Ramos (cell line): ENCODE measurements around the gene GARIN6.

Source experiments
- in situ Hi-C: fragments of 300-500 bp; cut with MboI; formaldehyde crosslinking; loops from one replicate; pipeline ENCODE4 v1.14.3; 2022; ENCODE audit warnings: low sequenced_read_pairs; ENCODE audit not compliant: unreplicated experiment

Gene GARIN6

DNA sequence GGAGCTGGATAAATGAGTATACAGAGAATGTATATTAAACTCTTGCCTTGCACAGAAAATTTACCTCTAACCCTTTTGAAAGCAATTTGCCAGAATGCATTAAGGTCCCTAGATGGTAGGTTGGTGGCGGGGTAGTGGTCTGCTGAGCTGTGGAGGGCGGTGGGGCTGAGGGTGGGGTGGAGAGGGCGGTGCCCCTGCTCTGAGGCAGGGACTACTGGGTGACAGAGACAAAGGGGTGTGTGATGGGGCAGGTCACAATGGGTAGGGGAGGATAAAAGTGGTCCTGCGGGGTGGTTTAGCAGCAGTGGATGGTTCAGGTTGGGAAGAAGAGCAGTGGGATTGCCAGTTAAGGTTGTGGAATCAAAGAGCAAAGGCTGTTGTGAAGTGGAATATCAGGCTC is at the start of gene GARIN6:
Gene GARIN6 (plus strand): TSS at position 301 of the 400 bp plus-strand sequence. CDS start 422 bp downstream, outside the sequence.
- in situ Hi-C loops, result no loop called here

DNA sequence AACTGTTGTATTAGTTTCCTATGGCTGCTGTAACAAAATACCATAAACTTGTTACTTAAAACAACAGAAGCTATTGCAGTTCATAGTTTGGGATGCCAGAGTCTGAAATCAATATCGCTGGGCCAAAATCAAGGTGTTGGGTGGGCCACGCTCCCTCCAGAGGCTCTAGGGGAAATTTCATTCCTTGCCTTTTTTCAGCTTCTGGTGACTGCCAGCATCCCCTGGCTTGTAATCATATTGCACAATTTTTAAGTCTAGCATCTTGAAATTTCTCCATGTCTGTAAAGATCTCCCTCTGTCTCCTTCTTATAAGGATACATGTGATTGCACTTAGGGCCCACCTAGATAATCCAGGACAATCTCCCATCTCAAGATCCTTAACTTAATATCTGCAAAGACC is 48.8 kb upstream of the GARIN6 start:
- in situ Hi-C loops, result no loop called here

DNA sequence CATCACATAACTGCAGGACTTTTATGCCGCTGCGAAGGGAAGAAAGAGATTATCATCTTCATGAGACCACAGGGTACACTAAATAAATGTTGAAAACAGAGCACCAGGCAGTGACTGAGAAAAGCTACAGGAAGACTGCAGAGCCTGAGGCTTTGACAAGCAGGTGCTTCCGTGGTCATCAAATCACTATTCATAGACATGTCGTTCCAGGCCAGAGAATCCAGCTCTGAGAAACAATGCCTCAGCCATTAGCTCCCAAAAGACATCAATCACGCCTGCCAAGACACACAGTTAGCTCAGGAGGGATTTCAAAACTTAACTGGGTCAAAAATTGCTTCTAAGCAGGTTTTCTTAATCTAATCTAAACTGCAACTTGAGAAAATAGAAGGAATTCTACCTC is 47.2 kb upstream of the GARIN6 start:
- in situ Hi-C loops, result no loop called here

DNA sequence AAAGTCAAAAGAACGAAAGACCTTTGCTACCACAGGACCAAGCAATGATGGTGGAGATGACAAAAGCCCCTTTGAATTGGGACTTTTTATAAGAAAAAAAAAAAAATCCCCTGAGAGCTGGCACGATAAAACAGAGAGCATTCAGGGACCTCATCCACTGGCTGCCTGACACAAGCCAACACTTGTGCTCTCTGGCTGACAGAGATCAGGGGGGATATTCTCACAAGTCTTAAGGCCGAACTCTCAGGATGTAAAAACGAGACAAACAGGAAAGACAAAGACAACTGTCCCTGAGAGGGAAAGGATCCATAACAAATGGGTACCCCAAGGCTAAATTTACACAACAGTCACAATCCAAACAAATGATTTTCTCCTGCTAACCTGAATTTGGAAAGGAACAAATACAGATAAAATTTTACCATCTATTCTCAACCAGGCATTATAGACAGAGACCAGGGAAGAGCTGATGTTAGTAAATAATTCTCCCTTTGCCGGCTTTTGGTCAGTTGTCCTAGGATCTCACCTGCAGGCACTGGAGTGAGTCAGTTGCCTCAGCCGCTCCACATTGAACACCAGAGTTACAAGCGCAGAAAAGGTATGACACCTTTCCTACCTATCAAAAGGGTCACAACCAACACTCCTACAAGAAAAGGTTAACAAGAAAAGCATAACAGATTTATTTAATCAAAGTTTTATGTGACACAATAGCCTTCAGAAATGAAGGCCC is 37.9 kb upstream of the GARIN6 start:
- in situ Hi-C loops, result no loop called here

DNA sequence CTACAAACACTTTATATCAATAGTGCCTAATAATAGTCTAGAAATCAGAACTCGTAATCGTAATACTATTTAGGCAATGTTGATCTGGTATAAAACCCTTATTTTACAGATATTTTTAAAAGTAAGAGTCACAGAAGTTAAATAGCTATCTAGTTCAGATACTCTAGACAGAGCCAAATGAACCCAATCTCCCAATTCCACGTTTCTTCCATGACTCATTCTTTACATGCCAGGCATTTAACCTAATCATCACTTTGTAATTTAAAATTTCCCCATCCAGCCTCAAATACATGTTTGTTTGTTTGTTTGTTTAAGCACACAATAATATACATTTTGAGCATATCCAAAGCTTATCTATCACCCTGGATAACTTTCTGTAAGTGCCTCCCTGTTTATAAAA is 36.4 kb upstream of the GARIN6 start:
- in situ Hi-C loops, result no loop called here

DNA sequence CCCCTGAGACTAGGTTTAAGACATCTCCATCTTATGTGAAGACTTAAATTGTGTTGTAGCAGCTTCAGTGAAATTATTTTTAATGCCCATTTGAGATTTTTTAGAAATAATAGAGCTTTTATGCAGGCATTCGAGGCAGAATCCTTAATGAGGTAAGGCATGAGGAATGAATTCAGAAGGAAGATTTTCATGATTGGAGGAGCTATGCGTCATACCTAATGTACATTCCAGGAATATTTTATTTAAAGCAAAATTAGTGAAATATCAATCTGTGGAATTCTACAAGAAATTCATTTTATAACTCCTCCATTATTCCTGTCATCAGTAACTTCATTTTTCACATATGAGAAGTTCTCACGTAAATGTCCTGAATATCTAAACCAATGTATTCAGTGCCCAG is 36.0 kb upstream of the GARIN6 start:
- in situ Hi-C loops, result no loop called here

DNA sequence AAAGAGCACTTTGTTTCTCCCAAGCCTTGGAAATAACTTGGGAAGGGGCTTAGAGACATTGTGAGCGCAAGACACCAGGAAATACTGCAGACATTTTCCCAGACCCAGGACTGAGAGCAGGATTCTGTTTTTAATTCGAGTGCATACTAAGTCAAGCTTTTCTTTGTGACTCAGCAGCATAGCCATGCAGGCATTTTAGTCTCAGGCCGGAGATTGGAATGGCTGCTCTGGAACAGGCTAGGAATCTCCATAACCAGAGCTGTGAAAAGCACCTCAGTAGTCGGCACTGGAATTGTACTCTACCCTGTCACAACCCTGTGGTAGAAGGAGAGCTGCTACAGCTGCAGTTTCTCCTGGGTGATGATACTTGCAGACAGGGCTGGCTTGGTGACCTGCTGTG is 28.9 kb upstream of the GARIN6 start:
- in situ Hi-C loops, result no loop called here

DNA sequence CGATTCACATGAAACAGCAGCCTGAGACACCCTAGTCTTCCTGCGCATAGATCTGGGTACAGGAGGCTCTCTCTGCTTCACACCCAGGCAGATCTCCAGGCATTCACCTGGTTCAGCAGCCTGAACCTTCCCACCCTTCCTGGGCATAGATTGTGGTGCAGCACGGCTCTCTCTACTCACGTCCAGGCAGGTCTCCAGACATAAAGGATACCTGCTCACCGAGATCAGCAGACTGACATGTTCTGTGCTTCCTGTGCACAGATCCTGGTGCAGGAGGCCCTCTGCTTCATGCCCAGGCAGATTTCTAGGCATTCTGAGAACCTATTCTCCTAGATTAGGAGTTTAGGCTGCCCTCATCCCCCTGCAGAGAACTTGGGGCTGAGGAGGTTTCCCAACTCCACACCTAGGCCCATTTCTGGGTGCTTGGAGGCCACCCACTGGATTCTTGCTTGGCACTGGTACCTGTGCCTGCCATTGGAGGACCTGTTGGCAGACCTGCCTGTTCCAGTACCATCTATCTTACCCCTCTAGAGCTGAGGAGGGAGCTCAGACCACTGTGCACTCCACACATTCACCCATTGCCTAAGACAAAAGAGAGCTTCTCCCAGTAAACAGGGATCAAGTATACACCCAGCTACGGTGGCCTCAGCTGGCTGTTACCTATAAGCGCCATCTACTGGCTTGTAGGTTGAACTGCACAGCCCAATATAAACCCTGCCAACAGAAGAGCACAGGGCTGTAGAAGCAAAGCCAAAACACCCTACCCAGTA is 28.0 kb upstream of the GARIN6 start:
- in situ Hi-C loops, result loop anchor here (5.0 kb wide), 1 partner anchor 227 kb away; no protein-coding TSS in a partner anchor

DNA sequence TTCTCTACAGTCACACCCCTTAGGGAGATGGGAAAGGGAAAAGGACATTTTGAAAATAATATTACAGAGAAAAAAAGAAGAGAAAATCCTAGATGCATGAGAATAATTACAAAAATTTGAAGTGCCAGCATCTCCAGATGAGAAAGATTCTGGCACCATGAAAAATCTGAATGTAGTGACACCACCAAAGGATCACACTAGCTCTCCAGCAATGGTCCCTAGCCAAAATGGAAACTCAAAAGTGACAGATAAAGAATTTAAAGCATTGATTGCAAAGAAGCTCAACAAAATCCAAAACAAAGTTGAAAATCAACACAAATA is 27.4 kb upstream of the GARIN6 start:
- in situ Hi-C loops, result loop anchor here (5.0 kb wide), 1 partner anchor 228 kb away; no protein-coding TSS in a partner anchor

DNA sequence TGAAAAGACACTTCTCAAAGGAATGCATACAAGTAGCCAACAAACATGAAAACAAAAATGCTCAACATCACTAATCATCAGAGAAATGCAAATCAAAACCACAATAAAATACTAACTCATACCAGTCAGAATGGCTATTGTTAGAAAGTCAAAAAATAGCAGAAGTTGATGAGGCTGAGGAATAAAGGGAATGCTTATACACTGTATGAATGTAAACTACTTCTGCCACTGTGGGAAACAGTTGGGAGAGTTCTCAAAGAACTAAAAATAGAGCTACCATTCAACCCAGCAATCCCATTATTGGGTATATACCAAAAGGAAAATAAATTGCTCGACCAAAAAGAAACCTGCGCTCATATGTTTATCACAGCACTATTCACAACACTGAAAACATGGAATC is 23.0 kb upstream of the GARIN6 start:
- in situ Hi-C loops, result loop anchor here (5.0 kb wide), 1 partner anchor 232 kb away; no protein-coding TSS in a partner anchor

DNA sequence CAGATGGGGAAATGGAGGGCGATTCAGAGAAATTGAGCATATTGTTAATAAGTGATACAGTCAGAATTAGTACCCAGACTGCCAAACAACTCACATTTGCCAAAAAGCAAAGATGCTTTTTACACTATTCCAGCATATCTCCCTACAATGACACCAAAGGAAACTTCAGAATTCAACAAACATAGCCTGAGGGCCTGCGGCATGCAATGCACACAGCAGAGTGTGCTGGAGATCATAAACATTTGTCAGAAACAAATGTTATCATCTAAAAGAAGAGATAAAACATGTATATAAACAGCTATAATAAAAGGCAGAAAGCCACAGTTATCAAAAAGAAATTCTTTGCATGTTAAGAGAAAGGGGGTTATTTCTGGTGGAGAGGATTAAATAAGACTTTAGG is 20.1 kb upstream of the GARIN6 start:
- in situ Hi-C loops, result no loop called here

DNA sequence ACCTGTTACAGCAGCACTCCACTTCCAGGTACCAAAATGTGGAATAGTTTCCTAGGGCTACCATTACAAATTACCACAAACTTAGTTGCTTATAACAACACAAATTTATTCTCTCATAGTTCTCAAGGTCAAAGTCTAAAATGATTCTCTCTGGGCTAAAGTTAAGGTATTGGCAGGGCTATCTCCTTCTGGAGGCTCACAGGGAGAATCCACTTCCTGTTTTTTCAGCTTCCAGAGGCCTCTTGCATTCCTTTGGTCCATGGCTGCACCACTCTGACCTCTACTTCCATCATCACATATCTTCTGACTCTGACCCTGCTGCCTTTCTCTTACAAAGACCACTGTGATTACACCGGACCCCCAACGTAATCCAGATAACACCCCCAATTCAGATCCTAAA is 2.9 kb upstream of the GARIN6 start:
- in situ Hi-C loops, result no loop called here

DNA sequence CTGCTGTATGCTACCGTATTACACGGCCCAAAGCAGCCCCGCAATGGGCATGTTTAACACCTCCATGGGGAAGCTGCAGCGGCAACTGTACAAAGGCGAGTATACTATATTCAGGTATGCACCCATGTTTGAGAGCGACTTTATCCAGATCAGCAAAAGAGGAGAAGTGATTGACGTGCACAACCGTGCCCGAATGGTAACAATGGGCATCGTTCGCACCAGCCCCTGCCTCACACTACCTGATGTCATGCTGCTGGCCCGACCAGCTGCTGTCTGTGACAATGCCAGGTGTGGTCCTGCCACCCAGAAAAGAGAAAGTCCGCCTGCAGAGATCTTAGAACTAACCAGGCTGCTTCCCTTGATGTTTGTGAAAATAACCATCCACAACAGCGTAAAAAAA is 630 bp downstream of the GARIN6 start:
- in situ Hi-C loops, result no loop called here

DNA sequence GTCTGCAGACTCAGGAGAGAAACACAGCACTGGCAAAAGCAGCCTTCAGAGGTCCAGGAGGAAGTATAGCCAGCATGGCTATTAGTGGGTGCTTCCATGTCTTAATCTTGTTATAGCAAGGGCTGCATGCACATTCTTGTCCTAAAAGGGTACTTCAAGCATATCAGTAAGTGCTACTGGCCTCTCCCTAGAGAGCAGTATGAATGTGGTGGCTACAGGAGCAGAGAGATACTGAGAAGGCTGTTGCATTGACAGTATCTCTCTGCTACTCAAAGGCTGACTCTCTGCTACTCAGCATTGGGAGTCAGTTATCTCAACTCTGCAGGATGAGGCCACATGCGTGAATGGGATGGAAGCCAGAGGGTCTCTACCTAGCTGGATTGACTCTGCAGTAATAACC is 2.0 kb downstream of the GARIN6 start:
- in situ Hi-C loops, result no loop called here

DNA sequence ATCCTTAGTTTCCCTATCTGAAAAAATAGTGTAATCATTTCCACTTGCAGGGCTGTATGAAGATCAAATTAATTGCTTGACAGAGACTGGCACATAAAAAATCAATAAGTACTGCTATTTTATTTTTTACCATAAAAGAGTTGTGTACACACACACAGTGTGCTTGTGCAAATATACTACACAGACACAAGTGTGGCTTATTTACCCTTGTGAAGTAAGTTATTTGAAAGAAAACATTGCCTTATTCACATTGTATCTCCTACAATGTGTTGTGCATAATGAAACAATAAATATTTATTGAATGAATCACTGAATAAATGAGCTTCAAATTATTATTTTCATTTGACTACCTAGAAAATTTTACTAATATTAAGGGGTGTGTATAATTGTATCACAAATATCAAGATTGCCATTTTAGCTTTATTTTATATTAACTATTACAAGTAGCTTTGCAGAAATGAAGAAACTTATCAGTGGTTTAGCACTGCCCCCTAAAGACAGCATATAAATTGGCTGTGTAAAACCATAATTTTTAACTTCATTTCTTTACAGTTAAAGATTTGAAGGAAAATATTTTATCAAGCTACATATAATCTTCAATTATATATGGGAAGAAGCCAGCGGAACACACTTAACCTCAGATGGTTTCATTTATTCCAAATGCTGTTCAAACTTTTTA is 11.3 kb downstream of the GARIN6 start:
- in situ Hi-C loops, result loop anchor here (10.0 kb wide), 1 partner anchor 614 kb away; no protein-coding TSS in a partner anchor

DNA sequence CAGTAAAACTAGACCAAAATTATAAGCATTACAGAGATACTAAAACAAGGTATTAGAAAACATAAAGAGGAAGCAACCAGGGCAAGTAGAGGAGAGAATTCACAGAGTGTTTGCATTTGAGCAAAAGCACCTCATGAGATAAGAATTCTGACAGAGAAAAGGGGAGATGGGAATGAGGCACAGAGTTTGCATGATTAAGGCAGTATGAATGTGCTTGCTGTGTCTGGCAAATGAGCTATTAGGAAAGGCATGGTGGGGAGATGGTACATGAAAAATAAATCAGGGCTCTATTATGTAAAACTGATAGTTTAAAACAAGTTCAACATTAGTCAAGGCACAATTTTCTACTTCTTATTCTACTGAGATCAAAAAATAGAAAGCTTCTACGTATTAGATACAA is 23.1 kb downstream of the GARIN6 start:
- in situ Hi-C loops, result no loop called here

DNA sequence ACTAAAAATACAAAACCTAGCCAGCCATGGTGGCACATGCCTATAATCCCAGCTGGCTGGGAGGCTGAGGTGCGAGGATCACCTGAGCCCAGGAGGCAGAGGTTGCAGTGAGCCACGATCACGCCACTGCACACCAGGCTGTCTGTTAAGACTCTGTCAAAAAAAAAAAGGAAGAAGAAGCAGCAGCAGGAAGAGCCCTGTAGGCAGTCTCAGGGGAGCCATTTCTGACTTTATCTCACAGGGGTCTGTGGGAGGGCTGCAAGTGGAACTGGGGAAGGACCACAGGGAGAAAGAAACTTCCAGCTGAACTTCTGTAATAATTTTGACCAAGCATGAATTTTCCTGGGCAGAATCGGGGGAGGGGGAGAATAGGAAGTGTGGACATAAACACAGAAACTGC is 32.7 kb downstream of the GARIN6 start:
- in situ Hi-C loops, result no loop called here

DNA sequence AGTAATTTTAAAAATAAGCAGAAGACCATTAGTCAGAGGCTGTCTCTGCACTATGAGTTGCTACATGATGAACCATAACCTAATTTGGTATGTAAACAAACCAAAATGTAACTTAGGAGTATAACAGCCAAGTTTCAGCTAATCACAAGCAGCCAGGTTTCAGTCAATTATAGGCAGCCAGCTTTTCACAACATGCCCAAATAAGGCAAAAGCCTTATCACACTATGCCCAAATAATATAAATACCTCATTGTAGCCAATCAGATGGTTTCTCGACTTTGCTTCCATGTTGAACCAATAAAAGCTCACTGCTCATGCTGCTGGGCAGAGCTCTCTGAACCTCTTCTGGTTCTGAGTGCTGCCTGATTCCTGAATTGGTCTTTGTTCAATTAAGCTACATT is 38.6 kb downstream of the GARIN6 start:
- in situ Hi-C loops, result no loop called here

DNA sequence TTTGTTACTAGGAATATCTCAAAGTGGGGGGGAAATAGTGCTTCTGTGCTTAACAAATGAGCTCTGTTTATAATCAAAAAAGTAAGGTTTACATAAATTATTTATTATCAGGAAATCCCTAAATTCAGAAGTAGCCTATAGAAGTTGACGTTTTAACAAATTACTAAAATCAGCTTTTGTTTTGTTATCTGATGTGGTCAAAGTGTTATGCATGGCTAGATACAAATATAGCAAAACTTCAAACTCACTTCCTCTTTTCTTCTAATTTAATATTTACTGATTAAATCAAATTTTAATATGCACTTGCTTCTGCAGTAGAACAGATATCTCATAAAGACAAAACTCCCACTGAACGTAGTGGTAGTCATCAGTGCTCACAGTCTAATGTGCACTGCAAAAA is 47.5 kb downstream of the GARIN6 start:
- in situ Hi-C loops, result no loop called here
